HG03457 (cell line): ENCODE data around the gene MAPK9.
"Not testable (repeated sequence)": the region's sequence is repeated elsewhere in the genome, so short reads cannot be mapped to it uniquely, and the experiment has no call there.

ENCODE experiments used
- ATAC-seq: cut with Tn5 transposase; IDR thresholded peaks from one replicate; pipeline ENCODE4 v1.9.1; 2021; ENCODE audit warnings: moderate number of reproducible peaks; ENCODE audit not compliant: unreplicated experiment

MAPK9 gene

GRCh38 chr5:180326989-180327565, 35.2 kb upstream of the MAPK9 start:
- no peak for ATAC-seq

GRCh38 chr5:180324601-180324950, 32.7 kb upstream of the MAPK9 start:
- ATAC-seq = no peak

- ATAC-seq = no peak
Measured at GRCh38 chr5:180323941-180324600, 32.2 kb upstream of the MAPK9 start.

DNA sequence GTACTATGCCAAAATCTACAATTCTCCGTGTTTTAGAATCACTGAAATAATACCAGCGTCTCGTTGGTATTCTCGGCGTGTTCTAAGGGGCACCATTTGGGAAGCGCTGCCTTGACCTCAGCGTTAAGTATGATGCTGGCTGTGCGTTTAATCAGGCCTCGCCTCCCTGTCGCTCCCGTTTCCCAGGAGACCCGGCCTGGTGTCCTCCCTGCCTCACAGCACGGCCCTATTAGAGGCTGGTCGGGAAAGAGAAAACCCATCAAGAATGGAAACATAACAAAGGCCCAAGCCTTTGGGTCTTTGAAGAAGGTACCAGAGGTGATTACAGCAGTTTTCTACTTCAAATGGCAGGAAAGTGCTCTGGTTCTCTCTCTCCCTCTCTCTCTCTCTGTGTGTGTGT, 31.3 kb upstream of the MAPK9 start:
- ATAC-seq = no peak

DNA sequence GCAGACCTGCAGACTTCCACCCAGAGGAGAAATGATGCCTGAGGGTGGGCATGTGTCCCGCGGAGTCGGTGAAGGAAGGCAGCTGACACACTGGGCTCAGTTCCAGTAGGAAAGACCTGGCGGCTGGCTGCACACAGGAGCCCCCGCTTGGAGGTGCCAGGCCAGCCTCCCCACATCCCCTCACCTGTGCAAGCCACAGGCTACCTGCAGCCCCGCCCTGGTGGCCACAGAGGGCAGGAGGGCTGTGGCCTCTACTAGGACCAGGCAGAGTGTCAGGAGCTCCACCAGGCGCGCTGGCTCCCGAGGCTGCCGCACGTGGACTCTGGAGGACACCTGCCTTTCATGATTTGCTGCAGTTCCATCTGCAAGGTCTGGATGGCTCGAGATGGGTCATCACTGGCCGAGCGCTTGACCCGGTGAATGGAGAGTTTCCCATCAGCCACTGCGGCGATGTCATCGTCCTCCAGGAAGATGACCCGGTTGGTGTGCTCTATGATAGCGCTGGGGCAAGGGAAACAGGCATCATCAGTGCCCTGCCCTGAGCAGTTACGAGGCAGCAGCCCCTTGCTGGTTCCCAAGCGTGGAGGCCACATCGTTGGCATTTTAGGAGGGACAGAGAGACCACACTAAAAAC, 26.7 kb upstream of the MAPK9 start:
- no peak for ATAC-seq

DNA sequence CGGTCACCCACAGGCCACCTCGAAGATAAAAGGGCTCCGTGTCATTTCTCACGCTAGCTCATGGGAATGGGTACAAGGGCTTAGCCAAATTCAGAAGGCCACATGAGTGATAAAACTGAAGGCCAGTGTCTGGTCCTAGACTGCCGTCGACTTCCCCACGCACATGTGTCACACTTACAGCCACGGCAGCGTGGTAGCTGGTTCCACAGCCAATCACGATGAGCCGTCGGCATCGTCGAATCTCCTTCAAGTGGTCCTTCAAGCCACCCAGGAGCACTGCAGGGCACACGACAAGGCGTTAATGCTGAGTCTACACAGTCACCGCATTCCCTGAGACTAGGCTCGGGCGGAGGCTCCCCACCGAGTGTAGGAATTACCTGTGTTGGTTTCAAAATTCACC, 24.7 kb upstream of the MAPK9 start:
- no peak for ATAC-seq

DNA sequence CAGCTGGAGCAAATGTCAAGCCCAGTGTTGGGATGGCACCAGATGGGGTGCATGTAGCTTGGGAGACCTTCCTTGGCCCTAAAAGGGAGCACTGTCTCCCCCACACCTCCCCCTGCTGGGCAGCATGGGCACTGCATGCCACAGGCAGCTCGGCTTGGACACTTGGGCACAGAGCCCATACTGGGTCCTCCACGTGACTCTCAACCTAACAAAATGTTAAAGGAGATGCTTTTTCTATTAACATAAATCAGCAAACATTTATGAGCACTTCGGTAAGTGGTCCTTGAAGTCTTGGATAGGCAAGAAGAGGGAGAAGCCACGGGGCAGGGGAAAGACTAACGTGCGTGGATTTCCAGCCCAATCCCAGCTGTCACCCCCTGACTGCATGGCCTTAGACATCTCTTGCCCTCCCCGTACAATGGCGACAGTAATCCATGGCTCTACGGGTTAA, 23.9 kb upstream of the MAPK9 start:
- ATAC-seq = no peak

DNA sequence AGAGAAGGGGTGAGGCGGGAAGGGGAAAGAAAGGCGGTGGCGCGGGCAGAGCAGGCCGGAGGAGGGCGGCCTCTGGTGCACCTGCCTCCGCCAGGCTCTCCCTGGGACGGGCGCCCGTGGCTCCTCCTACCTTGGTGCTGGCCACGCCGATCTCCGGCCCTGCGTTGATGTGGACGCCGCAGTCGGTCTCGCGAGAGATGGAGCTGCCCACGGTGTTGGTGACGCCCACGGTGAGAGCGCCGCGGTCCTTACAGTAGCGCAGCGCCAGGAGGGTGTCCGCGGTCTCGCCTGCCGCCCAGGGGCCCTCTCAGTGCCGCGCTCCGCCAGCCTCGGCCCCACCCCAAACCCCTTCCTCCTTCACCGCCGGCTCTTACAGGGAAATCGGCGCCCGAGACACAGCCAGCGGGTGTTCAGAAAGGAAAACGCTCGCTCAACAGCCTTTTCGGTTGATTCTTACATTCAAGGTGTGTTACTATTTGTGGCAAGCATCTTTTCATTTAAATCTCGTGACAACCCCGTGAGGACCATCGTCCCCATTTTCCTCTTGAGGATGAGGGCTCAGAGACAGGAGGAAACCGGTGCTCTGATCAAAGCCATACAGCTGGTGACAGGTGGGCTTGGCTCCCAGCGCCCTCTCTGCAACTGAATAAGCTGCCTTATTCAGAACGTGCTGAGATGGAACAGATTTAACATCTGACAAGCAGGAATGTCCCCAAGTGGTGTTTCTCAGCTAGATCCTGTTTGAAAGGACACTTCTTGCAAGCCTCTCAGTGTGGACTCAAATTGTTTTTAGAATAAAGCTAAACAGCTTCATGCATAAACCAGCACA, 22.0 kb upstream of the MAPK9 start:
- ATAC-seq = no peak

GRCh38 chr5:180311216-180311615, 19.3 kb upstream of the MAPK9 start:
- no peak for ATAC-seq

DNA sequence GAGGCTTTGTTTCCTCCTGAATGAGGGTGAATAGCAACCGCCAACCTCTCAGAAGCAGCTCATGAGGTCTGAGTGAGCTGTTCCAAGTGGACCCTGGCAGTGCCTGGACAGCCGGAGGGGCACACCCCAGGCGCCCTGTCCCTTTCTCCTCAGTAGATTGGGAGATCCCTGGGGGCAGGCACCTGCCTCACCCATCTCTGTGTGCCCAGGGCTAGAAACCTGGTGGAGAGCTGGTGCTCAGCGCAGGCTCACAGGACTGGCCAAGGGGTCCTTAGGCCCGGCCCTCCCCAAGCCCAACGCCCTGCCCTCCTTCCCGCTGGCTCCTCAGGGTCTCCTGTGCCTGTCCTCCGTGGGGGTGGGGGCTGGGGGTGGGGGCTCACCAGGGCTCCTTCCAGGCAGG, 14.9 kb upstream of the MAPK9 start:
- ATAC-seq = no peak

GRCh38 chr5:180305481-180305880, 13.6 kb upstream of the MAPK9 start:
- no peak for ATAC-seq

- no peak for ATAC-seq
Measured at GRCh38 chr5:180304431-180305375, 12.8 kb upstream of the MAPK9 start.

GRCh38 chr5:180304016-180304292, 12.1 kb upstream of the MAPK9 start:
- ATAC-seq = no peak

DNA sequence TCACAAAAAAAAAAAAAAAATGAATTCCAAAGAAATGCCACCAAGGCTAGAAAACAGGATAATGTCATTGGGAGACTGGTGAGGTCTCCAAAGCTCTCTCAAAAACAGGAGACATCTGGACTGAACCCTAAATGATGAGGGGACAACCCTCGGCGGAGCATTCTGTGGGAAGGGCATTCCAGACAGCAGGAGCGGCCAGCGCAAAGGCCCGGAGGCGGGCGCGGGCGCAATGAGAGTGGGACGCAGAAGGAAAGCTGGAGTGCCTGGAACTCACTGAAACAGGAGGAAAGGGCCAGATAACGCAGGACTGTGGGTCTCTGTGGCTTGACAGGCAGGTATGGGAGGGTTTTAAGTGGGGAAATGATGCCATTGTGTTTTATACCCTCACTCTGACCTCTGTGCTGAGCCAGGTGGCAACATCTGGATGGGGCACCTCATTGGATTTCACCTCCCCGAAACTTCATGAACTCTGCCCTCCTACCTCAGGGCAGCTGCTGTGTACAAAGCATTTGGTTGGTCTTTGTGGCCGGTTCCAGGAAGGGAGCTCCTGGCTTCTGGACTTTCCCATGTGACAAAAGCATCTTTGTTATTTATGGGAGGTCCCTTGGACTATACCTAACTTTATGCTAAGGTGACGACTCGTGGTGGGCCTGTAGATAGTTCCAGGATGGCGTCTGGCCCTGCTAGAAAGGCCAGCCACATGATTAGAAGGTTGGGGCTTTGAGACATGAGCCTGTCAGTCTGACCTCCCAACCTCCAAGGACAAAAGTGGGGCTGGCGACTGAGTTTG, 11.5 kb upstream of the MAPK9 start:
- ATAC-seq = no peak

GRCh38 chr5:180302256-180302655, 10.4 kb upstream of the MAPK9 start:
- ATAC-seq = no peak

DNA sequence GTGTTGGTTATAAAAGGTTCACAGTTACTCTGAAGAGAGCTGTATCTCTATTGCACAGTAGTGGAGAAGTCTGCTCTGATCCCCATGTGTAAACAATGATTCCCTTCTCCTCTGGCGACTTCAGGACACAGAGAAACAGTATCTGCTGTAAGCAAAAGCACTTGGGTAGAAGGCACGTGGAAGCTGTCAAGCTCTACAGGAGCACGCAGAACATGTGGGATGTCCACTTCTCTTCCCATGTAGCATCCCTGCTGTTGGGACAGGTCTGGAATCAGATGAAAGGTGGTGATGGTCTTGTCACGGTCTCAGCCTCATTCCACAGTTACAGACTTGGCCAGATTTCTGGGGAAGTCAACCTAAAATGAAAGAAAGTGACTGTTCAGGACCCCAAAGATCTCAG, 9.4 kb upstream of the MAPK9 start:
- no peak for ATAC-seq

- ATAC-seq = no peak
Measured at GRCh38 chr5:180299526-180299925, 7.6 kb upstream of the MAPK9 start.

DNA sequence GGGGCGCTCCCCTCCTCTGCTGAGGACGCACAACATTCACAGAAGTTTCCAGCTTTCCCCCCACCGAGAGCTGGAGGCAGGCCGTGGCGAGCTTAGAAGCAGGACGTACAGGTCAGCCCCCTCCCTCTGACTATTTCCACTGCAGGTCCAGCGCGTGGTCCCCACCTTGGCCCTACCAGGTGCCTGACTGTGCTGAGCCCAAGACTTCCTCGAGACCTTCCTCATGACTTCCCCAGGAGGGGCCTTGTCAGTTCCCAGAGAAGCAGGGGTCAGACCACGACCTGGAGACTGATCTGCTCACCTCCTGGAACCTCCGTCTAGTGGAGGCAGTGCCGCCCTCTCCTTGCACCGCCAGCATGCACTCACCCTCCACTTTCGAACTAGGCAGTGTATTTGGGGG, 7.1 kb upstream of the MAPK9 start:
- ATAC-seq = not testable (repeated sequence)

DNA sequence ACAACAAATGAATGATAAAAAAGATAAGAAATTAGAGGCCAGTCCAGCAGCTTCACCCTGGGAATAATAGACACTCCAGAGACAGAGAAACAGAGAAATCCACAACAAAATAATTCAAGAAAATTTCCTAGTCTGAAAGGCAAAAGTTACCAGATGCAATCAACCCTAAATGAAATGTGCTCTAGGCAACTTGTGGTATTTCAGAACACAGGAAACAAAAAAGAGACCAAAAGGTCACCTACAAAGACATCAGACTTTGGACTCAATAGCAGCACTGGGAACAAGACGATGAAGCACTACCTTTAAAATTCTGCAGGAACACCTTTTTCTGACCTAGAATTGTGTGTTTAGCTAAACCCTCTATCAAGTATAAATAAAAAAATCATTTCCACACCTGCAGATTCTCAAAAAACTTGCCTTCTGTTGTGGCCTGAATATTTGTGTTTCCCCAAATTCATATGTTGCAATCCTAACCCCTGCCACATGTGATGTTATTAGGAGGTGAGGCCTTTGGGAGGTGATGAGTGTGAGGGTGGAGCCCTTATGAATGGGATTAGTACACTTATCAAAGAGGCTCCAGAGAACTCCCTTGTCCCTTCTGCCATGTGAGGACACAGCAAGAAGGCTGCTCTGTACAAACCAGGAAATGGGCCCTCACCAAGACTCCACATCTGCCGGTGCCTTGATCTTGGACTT, 5.9 kb upstream of the MAPK9 start:
- no peak for ATAC-seq
